ENCODE results near the gene PEAK1. TPM values are rescaled to one million over a fixed set of nuclear protein-coding genes. Genes with fewer than 3 reads are reported as not detected.
A peak's percentile ranks its signal among the peaks of the same experiment; 100 is the strongest.

Gene PEAK1
- polyA plus RNA-seq, 3 donors: 25.2 to 39.1 (median 31.0) TPM

- no peak for DNase-seq
Measured at GRCh38 chr15:77140220-77140619, 279.7 kb downstream of the PEAK1 start.

DNA sequence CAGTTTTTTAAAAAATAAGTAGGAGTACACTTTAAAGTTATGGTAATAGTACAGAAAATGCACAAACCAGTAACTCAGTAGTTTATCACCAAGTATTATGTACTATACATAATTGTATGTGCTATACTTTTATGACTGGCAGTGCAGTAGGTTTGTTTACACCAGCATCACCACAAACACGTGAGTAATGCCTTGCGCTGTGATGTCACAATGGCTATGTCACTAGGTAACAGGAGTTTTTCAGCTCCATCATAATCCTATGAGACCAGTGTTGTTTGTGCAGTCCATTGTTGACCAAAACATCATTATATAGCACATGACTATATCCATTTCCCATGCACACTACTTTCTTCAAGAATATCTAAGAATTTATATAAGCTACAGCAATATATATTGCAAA, 280.6 kb downstream of the PEAK1 start:
- no peak for DNase-seq

GRCh38 chr15:77138167-77138522, 281.8 kb downstream of the PEAK1 start:
- DNase-seq: no peak

GRCh38 chr15:77135181-77135580, 284.7 kb downstream of the PEAK1 start:
- no peak for DNase-seq

DNA sequence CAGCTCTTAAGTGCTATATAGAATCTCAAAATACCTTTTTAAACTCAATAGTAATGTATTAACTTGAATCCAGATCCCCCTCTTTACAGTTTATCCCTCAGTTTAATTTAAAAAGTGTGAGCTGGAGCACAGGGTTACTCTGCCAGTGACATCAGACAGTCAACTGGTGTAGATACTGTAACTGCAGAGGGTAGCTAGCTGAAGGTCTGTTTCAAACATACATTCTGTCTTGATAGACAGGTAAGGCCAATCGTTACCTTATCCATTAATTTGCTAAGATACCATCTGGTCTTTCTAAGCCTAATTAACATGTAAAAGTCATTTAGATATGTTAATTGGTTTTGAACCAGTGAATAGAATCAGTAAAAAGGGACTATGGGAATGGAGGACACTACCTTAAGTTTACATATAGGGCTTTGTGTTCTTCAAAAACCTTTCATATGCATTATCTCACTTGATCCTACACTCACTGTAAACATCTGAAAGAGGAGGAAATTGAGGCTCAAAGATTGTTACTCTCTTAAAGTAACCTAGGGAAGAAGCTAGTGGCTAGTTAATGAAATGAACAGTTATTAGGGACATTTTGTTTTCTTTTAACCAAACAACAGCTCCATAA, 289.5 kb downstream of the PEAK1 start:
- no peak for DNase-seq

GRCh38 chr15:77127626-77128025, 292.3 kb downstream of the PEAK1 start:
- no peak for DNase-seq

GRCh38 chr15:77126529-77127326, 293.2 kb downstream of the PEAK1 start:
- DNase-seq: no peak

GRCh38 chr15:77123854-77124253, 296.1 kb downstream of the PEAK1 start:
- no peak for DNase-seq

- DNase-seq: no peak
Measured at GRCh38 chr15:77122576-77122975, 297.3 kb downstream of the PEAK1 start.

DNA sequence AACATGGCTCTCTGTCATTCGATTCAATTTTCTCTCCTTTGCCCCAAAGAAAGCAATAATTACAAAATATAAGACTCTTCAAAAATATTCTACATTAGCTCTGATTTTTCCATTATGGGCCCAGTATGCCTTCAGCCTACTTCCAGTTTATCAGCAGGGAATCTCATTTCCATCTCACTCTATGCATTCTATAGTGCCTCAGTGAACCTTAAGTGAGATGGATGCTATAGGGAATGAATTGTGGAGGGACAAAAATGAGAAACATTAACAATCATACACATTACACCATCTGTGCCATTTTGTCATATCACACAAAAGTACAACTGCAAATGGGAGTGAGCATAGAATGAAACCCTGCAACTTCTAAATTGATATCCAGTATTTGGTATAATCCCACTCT, 298.3 kb downstream of the PEAK1 start:
- DNase-seq: no peak

DNA sequence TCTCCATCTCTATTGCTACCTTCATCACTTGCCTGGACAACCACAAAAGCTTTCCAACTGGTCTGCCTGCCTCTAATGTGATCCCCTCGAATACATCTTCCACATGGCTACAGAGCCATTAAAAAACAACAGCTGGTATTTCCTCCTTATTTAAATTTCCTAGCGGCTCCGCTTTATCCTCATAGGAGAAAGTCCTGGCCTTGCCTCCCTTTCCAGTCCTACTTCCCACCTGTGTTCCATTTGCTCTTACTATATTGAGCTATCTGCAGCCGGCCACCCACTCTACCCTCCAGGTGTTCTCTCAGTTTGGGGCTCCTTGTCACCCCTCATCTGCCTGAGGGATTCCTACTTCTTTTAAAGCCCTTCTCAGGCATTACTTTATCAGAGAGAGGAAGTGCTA, 299.3 kb downstream of the PEAK1 start:
- DNase-seq: no peak

DNA sequence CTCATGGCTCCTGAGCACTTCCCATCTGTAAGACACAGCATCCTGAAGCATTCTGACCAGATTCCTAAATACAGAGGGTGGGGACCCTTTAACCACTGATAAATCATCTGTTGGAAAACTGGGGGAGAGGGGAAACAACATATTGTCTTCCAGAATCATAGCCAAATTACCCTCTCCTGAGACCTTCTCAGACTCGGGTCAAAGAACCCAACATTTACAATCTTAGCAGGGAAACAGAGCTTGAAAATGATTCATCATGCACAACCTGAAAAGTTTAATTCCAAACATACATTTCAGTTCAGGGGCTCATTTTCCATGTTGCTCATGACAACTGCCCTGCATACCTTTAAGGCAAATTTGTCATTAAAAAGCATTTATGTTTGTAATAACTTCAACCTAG, 300.5 kb downstream of the PEAK1 start:
- no peak for DNase-seq

- DNase-seq: peak; percentile 75
Measured at GRCh38 chr15:77118882-77119321, 301.0 kb downstream of the PEAK1 start.

DNA sequence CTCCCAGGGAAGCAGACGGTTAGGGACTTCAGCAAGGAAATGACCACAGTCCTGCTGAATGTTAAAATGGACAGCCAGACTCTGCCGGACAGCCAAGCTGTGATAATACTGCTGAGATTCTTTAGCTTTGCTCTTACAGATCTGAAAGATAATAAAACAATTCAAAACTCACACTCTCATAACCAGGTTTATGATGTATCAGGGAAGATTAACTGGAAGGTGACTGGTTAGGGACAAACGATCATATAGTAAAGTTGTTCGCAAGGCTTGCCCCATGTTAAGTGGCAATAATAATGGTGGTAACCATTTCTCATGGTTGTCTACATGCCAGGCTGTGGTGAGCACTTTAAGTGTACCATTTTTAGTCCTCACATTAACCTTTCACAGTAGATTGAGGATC, 304.7 kb downstream of the PEAK1 start:
- no peak for DNase-seq

DNA sequence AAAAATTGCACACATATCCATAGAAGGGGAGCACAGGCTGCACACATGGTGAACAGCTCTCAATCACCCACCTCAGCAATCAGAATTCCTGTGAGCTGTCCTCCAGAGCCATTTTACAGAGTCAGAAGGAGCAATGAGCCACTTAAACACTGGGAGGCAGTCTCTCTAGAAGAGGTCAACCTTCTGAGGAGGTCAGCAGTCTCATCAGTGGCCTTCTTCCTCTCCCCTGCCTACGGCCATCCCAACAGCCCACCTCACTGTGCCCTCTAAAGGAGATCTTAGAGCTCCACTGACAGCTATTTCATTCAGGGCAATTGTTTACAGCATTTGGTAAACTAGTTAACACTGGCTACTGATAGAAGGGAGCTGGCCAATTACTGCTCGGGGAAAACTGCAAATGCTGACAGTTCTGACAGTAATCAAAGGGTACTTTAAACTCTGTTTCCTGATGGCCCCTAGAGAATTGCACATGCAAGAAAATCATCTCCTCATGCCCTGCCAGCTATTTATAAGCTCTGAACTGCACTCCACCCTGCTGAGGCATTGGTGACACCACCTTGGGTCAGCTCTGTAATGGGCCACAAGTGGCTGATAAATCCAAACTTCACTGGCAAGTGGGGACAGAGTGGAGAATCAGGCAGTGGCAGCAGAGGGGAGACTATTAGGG, 306.9 kb downstream of the PEAK1 start:
- DNase-seq: no peak

GRCh38 chr15:77111789-77112188, 308.1 kb downstream of the PEAK1 start:
- no peak for DNase-seq

DNA sequence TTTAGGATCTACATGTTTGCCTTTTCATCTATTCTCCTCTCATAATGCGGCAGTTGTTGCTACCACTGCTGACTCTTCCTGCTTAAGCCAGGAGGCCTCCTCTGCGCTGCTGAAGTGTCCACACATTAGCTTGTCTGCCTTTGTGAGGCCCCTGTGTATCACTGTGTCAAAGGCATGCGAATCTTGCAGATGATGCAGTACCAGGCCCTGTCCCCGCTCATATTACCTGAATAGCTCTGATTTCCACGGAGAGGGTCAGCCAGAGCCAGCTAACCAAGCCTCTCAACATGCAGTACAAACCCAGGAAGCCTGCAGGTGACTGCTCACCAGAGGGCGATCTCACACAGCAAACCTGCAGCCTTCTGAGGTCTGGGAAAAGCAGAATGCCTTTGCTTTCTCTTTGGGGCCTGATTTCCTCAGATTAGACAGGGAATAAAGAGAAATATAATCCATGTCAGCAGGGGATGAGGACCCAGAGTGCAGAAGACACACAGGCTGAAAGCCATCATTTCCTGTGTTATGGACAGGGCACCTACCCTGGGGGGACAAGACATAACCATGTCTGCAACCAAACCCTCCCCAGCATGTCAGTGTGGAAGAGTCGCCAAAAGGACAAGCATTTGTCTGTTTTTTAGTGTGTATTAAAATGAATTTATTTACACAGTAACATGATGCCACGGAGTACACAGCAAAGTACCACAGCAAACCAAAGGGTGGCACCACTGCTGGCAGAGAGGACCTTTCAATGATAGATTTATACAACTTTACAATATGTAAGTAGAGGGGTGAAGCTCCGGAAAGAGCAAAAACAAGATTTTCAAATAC, 312.2 kb downstream of the PEAK1 start:
- peak; percentile 76 for DNase-seq

GRCh38 chr15:77107068-77107467, 312.8 kb downstream of the PEAK1 start:
- DNase-seq: no peak

- DNase-seq: no peak
Measured at GRCh38 chr15:77104155-77104554, 315.7 kb downstream of the PEAK1 start.

GRCh38 chr15:77099741-77100463, 320.0 kb downstream of the PEAK1 start:
- no peak for DNase-seq

DNA sequence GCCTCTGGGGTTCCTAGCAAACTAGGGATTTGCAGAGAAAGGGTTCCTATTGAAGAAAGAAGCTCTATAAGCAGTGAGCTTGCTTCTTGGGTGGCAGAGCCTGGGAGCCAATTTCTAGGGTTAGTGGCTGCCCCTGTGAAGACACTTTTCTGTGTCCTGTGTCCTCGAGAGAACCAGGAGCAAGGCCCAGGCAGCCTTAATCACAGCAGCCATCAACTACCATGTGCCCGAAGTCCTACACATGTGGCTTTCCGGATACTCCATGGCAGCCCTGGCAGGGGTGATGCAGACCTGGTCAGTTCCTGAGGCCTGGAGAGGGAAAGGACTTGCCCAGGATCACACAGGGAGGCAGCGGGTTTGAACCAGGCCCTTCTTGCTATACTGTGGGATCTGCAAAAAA, 321.3 kb downstream of the PEAK1 start:
- no peak for DNase-seq

GRCh38 chr15:77097921-77098320, 322.0 kb downstream of the PEAK1 start:
- no peak for DNase-seq
